GM19351 (cell line): ENCODE measurements around the gene CADM1.

Source experiments
- ATAC-seq: cut with Tn5 transposase; IDR thresholded peaks from one replicate; pipeline ENCODE4 v1.9.1; 2021; ENCODE audit warnings: mild to moderate bottlenecking, moderate library complexity; ENCODE audit not compliant: unreplicated experiment

CADM1 gene

DNA sequence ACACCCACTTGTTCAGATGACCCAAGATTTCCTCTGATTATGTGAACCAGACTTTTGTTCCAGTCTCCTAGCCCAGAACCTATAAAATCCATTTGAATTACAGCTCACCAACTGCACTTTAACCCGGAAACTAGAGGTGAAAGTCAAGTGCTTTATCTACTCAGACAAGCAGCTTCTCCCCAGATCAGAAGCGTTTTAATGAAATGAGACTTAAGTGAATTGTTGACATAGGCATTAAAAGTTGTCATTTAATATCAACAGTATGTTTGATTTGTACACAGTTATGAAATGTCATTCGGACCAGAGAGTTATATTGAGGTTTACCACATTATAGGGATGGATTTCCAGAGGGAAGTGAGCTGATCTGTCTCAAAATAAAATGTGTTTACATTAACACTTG lies 52.0 kb downstream of the CADM1 start:
- no peak for ATAC-seq

DNA sequence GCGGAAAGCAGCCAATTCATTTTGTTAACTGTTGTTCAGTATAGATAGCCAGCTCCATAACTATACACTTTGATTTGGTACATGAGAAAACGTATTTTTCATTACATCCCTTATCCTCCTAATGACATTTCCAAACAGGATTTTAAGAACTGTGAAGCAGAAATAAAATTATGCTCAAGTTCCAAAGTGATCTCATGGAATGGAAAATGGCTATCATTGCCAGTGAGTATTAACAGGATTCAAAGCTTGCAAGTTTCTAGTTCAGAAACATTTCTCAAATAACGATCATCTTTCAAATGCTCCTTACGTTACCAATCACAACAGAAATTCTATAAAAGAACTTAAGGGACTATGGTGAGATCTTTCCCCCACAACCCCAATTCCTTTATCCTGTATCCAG lies 53.7 kb downstream of the CADM1 start:
- no peak for ATAC-seq

- no peak for ATAC-seq
Measured at GRCh38 chr11:115447273-115447864, 56.8 kb downstream of the CADM1 start.

GRCh38 chr11:115446214-115446613 lies 58.0 kb downstream of the CADM1 start:
- no peak for ATAC-seq

GRCh38 chr11:115444542-115444941 lies 59.7 kb downstream of the CADM1 start:
- ATAC-seq = no peak

DNA sequence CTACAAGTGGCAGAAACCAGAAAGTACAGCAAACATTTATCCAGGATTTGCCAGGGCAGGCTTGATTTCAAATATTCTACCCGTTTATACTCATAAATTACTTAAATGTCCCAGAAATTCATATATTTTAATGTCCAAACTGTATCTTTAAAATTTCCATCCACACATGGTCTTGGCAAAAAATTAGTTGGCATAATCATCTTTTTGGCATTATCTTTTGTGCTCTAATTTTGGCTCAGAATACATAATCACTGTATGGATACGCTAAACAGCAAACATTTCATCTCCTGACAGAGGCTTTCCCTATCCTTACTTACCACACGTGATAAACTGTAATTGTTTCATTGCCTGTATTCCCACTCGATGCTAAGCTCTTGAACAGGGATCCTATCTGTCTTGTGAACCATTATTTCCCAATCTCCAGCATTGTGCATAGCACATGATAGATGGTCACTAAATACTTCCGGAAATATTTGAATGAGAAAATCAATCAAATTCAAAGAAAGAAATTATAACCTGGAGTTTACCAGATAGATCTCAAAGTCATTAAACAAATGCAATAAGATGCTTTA lies 64.2 kb downstream of the CADM1 start:
- ATAC-seq = no peak

DNA sequence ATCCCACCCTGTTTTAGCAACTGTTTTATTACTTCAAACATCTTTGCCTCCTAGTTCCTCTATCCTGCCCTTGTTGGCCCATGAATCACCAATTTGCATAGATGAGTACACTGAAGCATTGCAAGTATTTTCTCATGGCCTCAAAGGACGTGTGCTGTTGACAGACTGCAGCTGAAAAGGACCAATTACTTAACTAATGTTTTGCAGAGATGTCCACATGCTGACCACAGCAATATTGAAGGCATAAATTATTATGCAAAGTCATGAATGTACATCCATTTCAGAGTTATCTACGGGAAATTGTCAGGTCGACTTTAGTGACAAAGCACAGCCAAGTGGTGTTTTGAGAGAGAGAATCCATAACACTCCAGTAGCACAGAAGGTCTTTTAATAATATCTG lies 64.8 kb downstream of the CADM1 start:
- ATAC-seq = no peak

GRCh38 chr11:115437902-115438575 lies 66.2 kb downstream of the CADM1 start:
- ATAC-seq = no peak

- ATAC-seq = no peak
Measured at GRCh38 chr11:115430345-115430744, 73.9 kb downstream of the CADM1 start.

GRCh38 chr11:115428306-115428705 lies 75.9 kb downstream of the CADM1 start:
- no peak for ATAC-seq

DNA sequence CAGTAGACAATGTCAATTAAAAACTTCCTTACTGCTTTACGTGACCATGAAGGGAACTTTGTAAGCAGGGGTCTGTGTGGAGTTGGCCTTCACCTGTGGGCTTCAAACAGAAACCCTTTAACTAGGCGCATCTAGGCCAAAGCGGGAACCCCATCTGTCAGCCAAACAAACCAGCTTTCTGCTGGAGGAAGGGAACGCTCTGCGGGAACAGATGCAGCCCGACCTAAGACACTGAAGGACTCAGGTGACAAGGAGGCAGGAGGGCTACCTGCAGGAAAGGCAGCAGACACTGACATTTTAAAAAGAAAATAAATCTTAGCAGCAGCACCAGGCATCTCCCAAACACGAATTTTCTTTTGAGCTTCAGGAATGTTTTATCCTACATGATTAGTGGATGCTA lies 78.4 kb downstream of the CADM1 start:
- ATAC-seq = no peak

GRCh38 chr11:115425250-115425649 lies 79.0 kb downstream of the CADM1 start:
- ATAC-seq = no peak

- ATAC-seq = no peak
Measured at GRCh38 chr11:115423728-115424459, 80.3 kb downstream of the CADM1 start.

DNA sequence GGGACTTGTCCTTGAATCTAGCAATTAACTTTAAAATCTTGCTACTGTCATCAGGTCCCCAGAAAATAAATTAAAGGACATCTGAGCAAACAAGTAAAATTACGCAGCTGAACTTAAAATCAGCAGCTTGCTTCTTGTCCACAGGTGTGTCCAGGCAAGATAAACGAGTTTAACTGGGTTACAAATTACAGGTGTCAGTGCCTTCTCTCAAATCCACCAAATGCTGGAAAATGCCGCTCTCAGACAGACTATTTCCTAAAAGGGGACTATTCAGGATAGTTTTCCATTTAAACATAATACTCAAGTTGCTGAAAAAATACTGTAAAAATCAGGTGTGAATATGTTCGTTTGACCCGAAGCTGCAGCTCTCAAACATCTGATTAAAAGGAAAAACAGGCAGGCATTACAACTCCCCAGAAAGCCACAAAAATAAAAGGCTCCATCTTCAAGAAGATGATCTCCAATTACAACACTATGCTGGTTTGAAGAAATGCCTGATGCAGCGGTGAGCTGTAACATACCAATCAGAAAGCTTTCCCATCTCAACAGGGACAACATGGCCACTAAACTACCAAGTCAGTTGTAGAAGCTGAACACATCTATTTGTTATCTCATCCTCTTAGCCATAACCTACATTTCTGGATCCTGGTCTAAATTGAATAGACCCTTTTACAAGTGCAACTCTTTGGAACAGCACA lies 82.1 kb downstream of the CADM1 start:
- ATAC-seq = no peak

DNA sequence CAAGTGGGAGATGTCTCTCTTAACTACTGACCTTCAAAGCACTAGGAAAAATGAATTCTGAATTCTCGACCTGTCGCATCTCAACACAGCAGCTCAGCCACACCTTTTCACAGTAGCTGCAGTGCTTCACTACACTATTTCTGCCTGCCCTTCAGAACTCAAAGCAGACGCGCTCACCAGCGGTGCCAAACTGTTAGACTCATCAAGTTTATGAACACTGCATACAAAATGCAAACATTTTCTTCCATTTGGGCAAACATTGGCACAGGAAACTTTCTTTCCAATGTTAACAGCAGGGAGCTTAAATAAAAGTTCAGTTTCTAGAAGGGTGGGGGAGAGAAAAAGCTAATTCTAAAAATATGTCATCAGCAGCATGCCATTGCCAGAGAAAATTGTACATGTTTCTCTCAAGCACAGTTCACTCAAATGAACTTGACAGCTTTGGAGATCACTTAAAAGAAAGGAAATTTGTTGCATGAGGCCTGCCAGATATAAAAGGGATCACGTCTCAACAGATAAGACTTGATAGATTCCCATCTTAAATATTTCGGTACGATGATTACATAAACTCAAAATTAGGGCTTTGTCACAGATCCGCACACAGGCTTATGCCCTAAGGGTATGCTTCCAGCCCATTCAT lies 82.7 kb downstream of the CADM1 start:
- ATAC-seq = no peak

- no peak for ATAC-seq
Measured at GRCh38 chr11:115420505-115420904, 83.7 kb downstream of the CADM1 start.

DNA sequence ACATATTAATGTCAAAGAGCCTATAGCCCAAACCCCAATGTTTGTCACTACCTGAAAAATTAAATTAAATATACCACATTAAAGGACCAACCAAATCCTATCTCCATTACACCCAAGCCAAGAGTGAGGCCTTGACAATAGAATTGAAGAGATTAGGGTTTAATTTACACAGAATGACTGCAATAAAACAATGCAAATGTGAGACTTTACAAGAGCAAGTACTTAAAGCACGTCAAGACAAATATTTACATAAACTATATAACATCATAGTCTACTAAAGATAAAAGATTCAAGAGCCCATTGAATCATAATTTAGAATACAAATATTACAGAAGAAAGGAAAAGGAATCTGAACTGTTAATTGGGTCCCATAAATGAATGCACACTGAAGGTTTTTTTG lies 85.6 kb downstream of the CADM1 start:
- ATAC-seq = no peak

- no peak for ATAC-seq
Measured at GRCh38 chr11:115418081-115418480, 86.1 kb downstream of the CADM1 start.

DNA sequence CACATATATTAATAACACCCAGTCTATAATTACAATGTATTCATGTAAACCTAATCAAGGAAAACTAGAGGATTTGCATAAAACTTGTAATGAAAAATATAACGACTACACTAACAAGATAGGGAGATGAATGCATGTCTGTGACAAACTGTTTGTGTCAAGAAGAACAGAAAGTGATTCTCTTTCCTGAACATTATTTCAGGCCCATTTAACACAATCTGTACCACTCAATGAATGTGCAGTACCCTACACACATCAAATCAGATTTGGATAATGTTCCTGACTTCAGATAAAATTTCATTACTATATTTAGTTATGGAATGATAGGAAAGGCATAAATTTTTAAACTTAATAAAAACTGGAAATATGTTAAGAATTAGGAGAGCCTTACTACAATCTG lies 93.1 kb downstream of the CADM1 start:
- ATAC-seq = no peak

GRCh38 chr11:115409691-115410220 lies 94.5 kb downstream of the CADM1 start:
- ATAC-seq = no peak
